Mesenchymal stem cell (in vitro differentiated cells and primary cell): Measurements from ENCODE around the gene DTD1. TPM values are rescaled to one million over a fixed set of nuclear protein-coding genes. Genes with fewer than 3 reads are reported as not detected.

Experiments
- DNase-seq: peaks from one replicate; pipeline ENCODE4 v3.0.0-alpha.2; 2013
- H2AFZ ChIP-seq: one replicate; pipeline ENCODE4 v1.6.1; 2013; ENCODE audit warnings: low read depth, mild to moderate bottlenecking, control low read depth, inconsistent platforms, low read length, moderate library complexity
- H2AK5ac ChIP-seq: 2 replicates; pipeline ENCODE4 v1.6.1; 2013; ENCODE audit warnings: low read length, moderate library complexity, mild to moderate bottlenecking, inconsistent platforms; ENCODE audit not compliant: severe bottlenecking
- H2BK120ac ChIP-seq: one replicate; pipeline ENCODE4 v1.6.1; 2013; ENCODE audit warnings: low read depth, mild to moderate bottlenecking, inconsistent platforms, low read length, moderate library complexity
- H2BK12ac ChIP-seq, 2 experiments: one replicate each; pipeline ENCODE4 v1.6.1; 2013; ENCODE audit warnings: inconsistent platforms in 2 of 2, low read length in 2 of 2, mild to moderate bottlenecking in 2 of 2, moderate library complexity in 2 of 2, control low read depth in 1 of 2
- H2BK15ac ChIP-seq: one replicate; pipeline ENCODE4 v1.6.1; 2013; ENCODE audit warnings: mild to moderate bottlenecking, low read depth, inconsistent platforms; ENCODE audit not compliant: poor library complexity, severe bottlenecking
- H2BK5ac ChIP-seq: 2 replicates; pipeline ENCODE4 v1.6.1; 2013; ENCODE audit warnings: low read depth, mild to moderate bottlenecking, low read length, control low read depth, inconsistent platforms; ENCODE audit not compliant: poor library complexity, severe bottlenecking
- H3K14ac ChIP-seq, 2 experiments: one replicate each; pipeline ENCODE4 v1.6.1; 2013; ENCODE audit warnings: inconsistent platforms in 2 of 2, low read length in 2 of 2, control low read depth in 1 of 2, mild to moderate bottlenecking in 1 of 2, moderate library complexity in 1 of 2
- H3K18ac ChIP-seq, 2 experiments: one replicate each; pipeline ENCODE4 v1.6.1; 2013; ENCODE audit warnings: inconsistent platforms in 2 of 2, low read length in 2 of 2, control low read depth in 1 of 2, low read depth in 1 of 2, mild to moderate bottlenecking in 1 of 2
- H3K23ac ChIP-seq, 2 experiments: one replicate each; pipeline ENCODE4 v1.6.1; 2013; ENCODE audit warnings: inconsistent platforms in 2 of 2, low read length in 2 of 2, mild to moderate bottlenecking in 2 of 2, moderate library complexity in 2 of 2, control low read depth in 1 of 2
- H3K27ac ChIP-seq: 2 replicates; pipeline ENCODE4 v1.5.1; 2013; ENCODE audit warnings: mild to moderate bottlenecking, moderate library complexity, low read length, control low read depth, inconsistent platforms; ENCODE audit not compliant: poor library complexity, severe bottlenecking
- H3K27me3 ChIP-seq, 2 experiments: 2 replicates each; pipeline versions ENCODE4 v1.6.1 to v1.7.0; 2013; ENCODE audit warnings: low read length in 2 of 2, mild to moderate bottlenecking in 2 of 2, moderate library complexity in 2 of 2, control low read depth in 1 of 2, inconsistent platforms in 1 of 2; ENCODE audit not compliant: control insufficient read depth in 1 of 2, insufficient read depth in 1 of 2
- H3K36me3 ChIP-seq, 2 experiments: 2 replicates each; pipeline versions ENCODE4 v1.6.1 to v1.7.0; 2013; ENCODE audit warnings: low read length in 2 of 2, control low read depth in 1 of 2, inconsistent platforms in 1 of 2, low read depth in 1 of 2, mild to moderate bottlenecking in 1 of 2; ENCODE audit not compliant: insufficient read depth in 2 of 2, control insufficient read depth in 1 of 2
- H3K4ac ChIP-seq, 2 experiments: one replicate each; pipeline ENCODE4 v1.6.1; 2013; ENCODE audit warnings: inconsistent platforms in 2 of 2, low read length in 2 of 2, mild to moderate bottlenecking in 2 of 2, moderate library complexity in 2 of 2, control low read depth in 1 of 2, low read depth in 1 of 2
- H3K4me1 ChIP-seq: 2 replicates; pipeline ENCODE4 v1.6.1; 2013; ENCODE audit warnings: low read depth, low read length, control low read depth; ENCODE audit not compliant: control insufficient read depth, insufficient read depth
- H3K4me2 ChIP-seq: 2 replicates; pipeline ENCODE4 v1.6.1; 2013; ENCODE audit warnings: low read length, mild to moderate bottlenecking, inconsistent platforms; ENCODE audit not compliant: poor library complexity, severe bottlenecking
- H3K4me3 ChIP-seq, 2 experiments: 2 replicates each; pipeline versions ENCODE4 v1.5.1 to v1.7.0; 2013; ENCODE audit warnings: low read length in 2 of 2, mild to moderate bottlenecking in 2 of 2, control low read depth in 1 of 2, low read depth in 1 of 2; ENCODE audit not compliant: insufficient read depth in 1 of 2
- H3K79me1 ChIP-seq: replicated peaks from 2 replicates; pipeline ENCODE4 v1.6.1; 2013; ENCODE audit warnings: mild to moderate bottlenecking, control low read depth, low read length, inconsistent platforms; ENCODE audit not compliant: poor library complexity, severe bottlenecking
- H3K9ac ChIP-seq: 2 replicates; pipeline ENCODE4 v1.7.0; 2013; ENCODE audit warnings: mild to moderate bottlenecking, low read length, moderate library complexity
- H3K9me3 ChIP-seq: 2 replicates; pipeline ENCODE4 v1.7.0; 2013; ENCODE audit warnings: mild to moderate bottlenecking, low read length; ENCODE audit not compliant: control insufficient read depth
- H4K8ac ChIP-seq: one replicate; pipeline ENCODE4 v1.6.1; 2013; ENCODE audit warnings: inconsistent platforms, mild to moderate bottlenecking, low read length, moderate library complexity
- H4K91ac ChIP-seq: one replicate; pipeline ENCODE4 v1.6.1; 2013; ENCODE audit warnings: mild to moderate bottlenecking, low read length, inconsistent platforms
- WGBS: methylation state at CpG from one replicate; pipeline ENCODE4 v1.1.7; 2013; ENCODE audit warnings: mixed read lengths; 5-methylcytosine and 5-hydroxymethylcytosine counted together
- small RNA-seq: library from polyadenylated mRNA; stranded (forward); fragments of <200 nt; extraction: miRNeasy Mini kit (QIAGEN cat#:217004); gene quantifications from one replicate; pipeline ENCODE3, GENCODE V24; 2013; ENCODE audit warnings: low read depth

Gene DTD1

DNA sequence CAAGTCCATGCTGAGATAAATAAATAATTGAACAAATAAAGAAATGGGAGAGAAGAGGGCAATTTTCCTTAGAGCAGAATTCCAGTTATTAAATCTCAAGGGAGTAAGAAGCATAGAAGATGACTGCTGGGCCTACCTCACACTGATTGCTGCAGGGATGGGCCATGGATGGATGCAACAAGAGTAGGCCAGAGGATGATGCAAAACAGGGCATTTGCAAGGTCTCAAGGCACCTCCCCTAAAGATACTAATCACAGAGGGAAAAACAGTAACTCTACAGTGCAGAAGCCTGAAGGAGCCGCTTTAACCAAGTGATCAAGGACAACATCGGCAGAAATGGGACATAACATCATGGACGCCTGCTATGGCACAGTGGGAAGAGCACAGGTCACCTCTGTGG, 224.1 kb downstream of the DTD1 start:
- no peaks in the 10 kb centered on the region for H3K79me1 ChIP-seq
- no peak overlapping the region for H2BK12ac ChIP-seq
- no peaks in the 10 kb centered on the region for H3K4me1 ChIP-seq
- no peaks in the 10 kb centered on the region for H3K27me3 ChIP-seq
- no peak for DNase-seq
- no peak overlapping the region for H2AFZ ChIP-seq
- no peak overlapping the region for H3K18ac ChIP-seq
- no peak overlapping the region for H4K91ac ChIP-seq
- no peak overlapping the region for H3K27ac ChIP-seq
- no peak overlapping the region for H3K14ac ChIP-seq
- H3K36me3 ChIP-seq: no peaks in the 10 kb centered on the region
- no peak overlapping the region for H3K9ac ChIP-seq
- H3K23ac ChIP-seq: no peak overlapping the region
- H3K9me3 ChIP-seq: no peaks in the 10 kb centered on the region
- no peak overlapping the region for H2AK5ac ChIP-seq
- H3K4me3 ChIP-seq: no peak overlapping the region
- no peak overlapping the region for H3K4me2 ChIP-seq
- no peak overlapping the region for H2BK15ac ChIP-seq
- H2BK120ac ChIP-seq: no peak overlapping the region
- WGBS: 91% methylated on average over 3 of the region's 3 CpGs
- no peak overlapping the region for H4K8ac ChIP-seq
- no peak overlapping the region for H3K4ac ChIP-seq
- H2BK5ac ChIP-seq: no peak overlapping the region

GRCh38 chr20:18813483-18813882, 225.6 kb downstream of the DTD1 start, which contains the start of gene SCP2D1:
Gene SCP2D1, plus strand, starts transcription at chr20:18813783. Its CDS starts 33 bp downstream, at chr20:18813816.
- no peak within 1 kb of the TSS for H2BK120ac ChIP-seq

GRCh38 chr20:18815194-18815942, 227.5 kb downstream of the DTD1 start:
- 88% methylated on average over 5 of the region's 6 CpGs for WGBS
- no peak overlapping the region for H2BK15ac ChIP-seq

More at GRCh38 chr20:18813483-18813882, 225.6 kb downstream of the DTD1 start, which contains the start of gene SCP2D1:
- Histone ChIP-seq H2AK5ac (no peak within 1 kb of the TSS), H2BK15ac (no peak within 1 kb of the TSS), H3K9me3 (no peaks in the 10 kb centered on the region), H3K14ac (no peak within 1 kb of the TSS), H2AFZ (no peak within 1 kb of the TSS), H3K23ac (no peak within 1 kb of the TSS), H3K9ac (no peak within 1 kb of the TSS), H3K27ac (no peak within 1 kb of the TSS), H2BK12ac (no peak within 1 kb of the TSS), H4K8ac (no peak within 1 kb of the TSS), H3K4me2 (no peak within 1 kb of the TSS), H3K27me3 (no peaks in the 10 kb centered on the region), H4K91ac (no peak within 1 kb of the TSS), H3K4me1 (no peaks in the 10 kb centered on the region), H3K79me1 (no peaks in the 10 kb centered on the region), H3K4ac (no peak within 1 kb of the TSS), H3K18ac (no peak within 1 kb of the TSS), H3K4me3 (no peak within 1 kb of the TSS), H3K36me3 (no peaks in the 10 kb centered on the region), H2BK5ac (no peak within 1 kb of the TSS)
- no peak for DNase-seq
- 40% methylated on average over 3 of the region's 3 CpGs for WGBS

More at GRCh38 chr20:18815194-18815942, 227.5 kb downstream of the DTD1 start:
- H4K91ac ChIP-seq: no peak overlapping the region
- H3K4me3 ChIP-seq: no peak overlapping the region
- no peak for DNase-seq
- H3K36me3 ChIP-seq: no peaks in the 10 kb centered on the region
- no peak overlapping the region for H3K18ac ChIP-seq
- no peaks in the 10 kb centered on the region for H3K9me3 ChIP-seq
- no peak overlapping the region for H3K14ac ChIP-seq
- no peak overlapping the region for H3K27ac ChIP-seq
- H3K4me2 ChIP-seq: no peak overlapping the region
- H4K8ac ChIP-seq: no peak overlapping the region
- H3K4ac ChIP-seq: no peak overlapping the region
- H2BK12ac ChIP-seq: no peak overlapping the region
- H3K27me3 ChIP-seq: peaks cover 0 to 2% of the 10 kb centered on the region in 2 experiments
- no peaks in the 10 kb centered on the region for H3K79me1 ChIP-seq
- no peak overlapping the region for H3K23ac ChIP-seq
- no peak overlapping the region for H2BK5ac ChIP-seq
- no peaks in the 10 kb centered on the region for H3K4me1 ChIP-seq
- no peak overlapping the region for H3K9ac ChIP-seq
- no peak overlapping the region for H2AK5ac ChIP-seq
- no peak overlapping the region for H2AFZ ChIP-seq
- H2BK120ac ChIP-seq: no peak overlapping the region

Small RNA genes within 50 kb of the gene (small RNA-seq; reads per million reads assigned to genes)
- gene RN7SL638P (not detected), gene RNU6ATAC34P (not detected)
